GM21423 (cell line): ENCODE data around the gene MAP4K1.
A peak's percentile ranks its signal among the peaks of the same experiment; 100 is the strongest.
"Not testable (repeated sequence)": the region's sequence is repeated elsewhere in the genome, so short reads cannot be mapped to it uniquely, and the experiment has no call there.

Source experiments
- ATAC-seq: cut with Tn5 transposase; IDR thresholded peaks from one replicate; pipeline ENCODE4 v1.9.1; 2021; ENCODE audit warnings: mild to moderate bottlenecking, moderate library complexity; ENCODE audit not compliant: unreplicated experiment

The MAP4K1 gene

DNA sequence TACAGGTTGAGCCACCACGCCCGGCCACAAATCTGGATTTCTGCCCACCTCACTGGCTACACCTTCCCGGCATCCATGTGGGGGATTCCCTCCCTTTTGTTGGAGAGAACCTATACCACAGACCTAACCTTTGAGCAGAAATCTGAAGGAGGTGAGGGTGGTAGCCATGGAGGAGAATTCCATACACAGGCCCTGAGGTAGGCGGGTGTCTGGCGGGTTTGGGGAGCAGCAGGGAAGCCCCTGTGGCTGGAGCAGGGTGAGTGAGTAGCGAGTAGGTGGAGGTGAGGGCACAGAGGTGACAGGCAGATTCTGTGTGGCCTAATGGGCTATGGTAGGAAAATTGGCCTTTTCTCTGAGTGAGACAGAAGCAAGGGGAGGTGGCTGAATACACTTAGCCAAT is 11.8 kb upstream of the MAP4K1 start:
- ATAC-seq: no peak

DNA sequence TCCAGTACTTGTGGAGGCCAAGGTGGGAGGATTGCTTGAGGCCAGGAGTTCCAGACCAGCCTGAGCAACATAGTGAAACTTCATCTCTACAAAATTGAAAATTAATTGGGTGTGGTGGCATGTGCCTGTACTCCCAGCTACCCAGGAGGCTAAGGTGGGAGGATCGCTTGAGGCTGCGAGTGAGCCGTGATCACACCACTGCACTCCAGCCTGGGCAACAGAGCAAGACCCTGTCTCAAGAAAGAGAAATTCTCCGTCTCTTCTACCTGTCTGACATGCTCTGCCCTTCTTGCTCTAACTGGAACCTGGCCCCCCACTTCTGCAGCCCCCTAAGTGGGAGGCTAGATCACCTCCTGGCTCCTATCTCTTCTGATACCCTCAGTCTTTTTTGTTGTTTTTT is 8.6 kb upstream of the MAP4K1 start:
- ATAC-seq: no peak

DNA sequence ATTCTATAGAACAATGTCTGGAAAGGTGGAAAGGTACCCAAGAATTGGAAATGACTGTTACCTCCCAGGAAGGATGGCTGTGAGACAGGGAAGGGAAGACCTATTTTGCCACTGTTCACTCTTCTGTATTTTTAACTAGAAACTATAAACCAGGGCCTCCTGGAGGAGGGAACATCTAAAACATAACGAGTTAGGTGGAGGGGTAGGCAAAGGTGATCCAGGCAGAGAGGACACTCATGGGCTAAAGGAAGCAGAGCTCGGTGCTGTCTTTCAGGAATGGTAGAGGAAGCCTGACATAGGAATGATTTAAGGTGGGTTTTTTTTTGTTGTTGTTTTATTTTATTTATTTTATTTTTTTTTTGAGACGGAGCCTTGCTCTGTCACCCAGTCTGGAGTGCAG is 7.1 kb upstream of the MAP4K1 start:
- ATAC-seq: no peak

DNA sequence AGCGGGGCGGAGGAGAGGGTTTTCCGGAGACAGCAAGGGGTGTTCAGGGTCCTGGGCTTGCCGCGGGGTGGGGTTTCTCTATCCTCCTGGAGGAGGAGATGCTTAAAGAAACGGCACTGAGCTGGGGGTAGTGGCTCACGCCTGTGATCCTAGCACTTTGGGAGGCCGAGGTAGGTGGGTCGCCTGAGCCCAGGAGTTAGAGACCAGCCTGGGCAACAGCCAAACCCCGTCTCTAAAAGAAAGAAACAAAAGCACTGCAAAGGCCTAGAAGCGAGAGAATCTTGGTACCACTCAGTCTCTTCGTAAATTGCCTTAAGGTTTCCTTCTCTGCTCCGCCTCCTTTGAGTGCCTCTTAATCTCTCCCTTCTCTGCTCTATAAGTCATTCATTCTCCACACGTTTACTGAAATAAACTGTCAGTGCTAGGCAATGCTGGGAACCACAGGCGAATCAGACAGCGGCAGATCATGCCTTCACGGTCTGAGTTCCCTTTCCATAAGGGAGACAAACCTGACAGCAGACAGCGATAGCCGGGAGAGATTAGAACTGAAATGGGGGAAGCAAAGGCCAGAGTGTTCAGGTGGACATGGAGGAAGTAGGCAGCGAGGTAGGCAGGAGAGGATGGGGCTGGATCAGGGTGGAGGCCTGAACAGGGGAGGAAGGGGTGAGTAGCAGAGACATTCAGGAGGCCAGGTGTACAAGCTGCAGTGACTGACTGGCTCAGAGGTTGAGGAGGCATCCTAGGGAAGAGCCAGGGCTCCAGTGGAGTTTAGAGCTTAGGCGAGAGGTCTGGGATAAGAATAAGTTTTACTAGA is 1.8 kb upstream of the MAP4K1 start:
- no peak for ATAC-seq

DNA sequence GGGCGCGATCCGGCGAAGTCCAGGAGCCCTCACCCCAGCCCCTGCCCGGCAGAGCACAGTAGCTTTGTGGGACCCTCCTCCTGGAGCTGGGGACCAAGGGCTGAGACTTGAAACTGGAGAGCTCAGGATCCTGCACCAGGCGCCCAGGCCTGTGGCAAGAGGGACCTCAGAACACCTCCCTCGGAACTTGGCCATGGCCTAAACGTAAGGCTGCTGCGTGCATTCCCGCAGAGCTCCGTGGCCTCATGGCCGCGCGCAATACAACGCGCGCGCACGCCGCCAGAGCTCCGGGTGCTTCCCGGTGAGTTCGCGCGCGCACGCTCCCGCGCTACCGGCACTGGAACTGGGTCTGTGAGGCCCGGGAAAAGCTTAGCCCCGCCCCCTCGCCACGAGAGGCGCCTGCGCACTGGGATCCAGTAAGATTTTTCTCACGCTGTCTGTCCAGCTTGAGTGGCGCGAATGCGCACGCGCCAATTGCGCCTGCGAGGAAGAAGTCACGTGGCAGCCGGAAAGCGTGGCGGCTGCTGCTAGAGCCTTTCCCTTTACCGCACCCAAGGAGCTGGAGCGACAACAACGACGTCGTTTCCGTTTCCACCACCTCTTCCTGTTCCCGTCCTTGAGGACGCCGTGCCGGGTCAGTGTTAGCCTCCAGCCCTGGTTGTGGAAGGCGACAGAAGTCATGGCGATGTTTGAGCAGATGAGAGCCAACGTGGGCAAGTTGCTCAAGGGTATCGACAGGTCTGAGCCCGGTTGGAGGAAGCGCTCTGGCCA is 1.0 kb upstream of the MAP4K1 start, which contains the start of gene EIF3K:
TSS of gene EIF3K (plus strand) at position 599 of the 771 bp plus-strand sequence. CDS start at position 680, 81 bp downstream.
- peak; percentile 56 for ATAC-seq

DNA sequence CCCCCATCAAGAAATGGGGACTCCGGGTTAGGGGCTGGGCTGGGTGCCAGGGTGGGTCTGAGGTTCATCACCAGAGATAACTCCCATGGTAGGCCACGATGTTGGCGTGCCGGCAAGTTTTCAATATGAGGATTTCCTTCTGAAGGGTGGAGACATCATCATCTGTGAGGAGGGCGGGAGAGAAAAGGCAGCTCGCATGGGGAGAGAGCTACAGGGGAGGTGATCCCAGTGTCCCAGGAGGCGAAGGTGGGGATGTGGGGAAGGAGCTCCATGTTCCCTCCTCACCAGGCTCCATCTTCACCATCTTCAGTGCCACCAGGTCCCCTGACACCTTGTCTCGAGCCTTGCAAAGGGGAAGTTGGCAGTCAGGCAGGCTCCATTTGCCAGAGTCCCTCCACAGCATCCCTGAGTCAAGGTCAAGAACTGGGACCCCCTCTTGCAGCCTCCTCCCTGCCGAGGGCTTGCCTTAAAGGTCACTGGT is 430 bp downstream of the MAP4K1 start:
- no peak for ATAC-seq

DNA sequence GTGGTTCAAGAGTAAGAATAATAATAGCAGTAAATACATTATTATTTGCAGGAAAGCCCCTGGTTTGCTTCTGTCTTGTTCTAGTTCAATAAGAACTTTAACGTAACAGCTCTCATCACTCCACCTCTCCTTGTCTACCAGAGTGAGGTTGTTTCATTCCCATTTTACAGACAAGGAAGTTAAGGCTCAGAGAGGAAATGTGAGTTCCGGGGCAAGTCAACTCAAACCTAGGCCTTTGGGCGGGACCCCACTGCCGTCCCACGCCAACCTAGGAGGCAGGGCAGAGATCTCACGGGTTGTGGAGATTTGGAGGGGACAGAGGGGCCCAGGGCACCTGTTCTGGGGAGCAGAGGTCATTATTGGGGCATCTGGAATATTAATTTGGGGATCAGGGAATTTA is 1.5 kb downstream of the MAP4K1 start:
- ATAC-seq: no peak

DNA sequence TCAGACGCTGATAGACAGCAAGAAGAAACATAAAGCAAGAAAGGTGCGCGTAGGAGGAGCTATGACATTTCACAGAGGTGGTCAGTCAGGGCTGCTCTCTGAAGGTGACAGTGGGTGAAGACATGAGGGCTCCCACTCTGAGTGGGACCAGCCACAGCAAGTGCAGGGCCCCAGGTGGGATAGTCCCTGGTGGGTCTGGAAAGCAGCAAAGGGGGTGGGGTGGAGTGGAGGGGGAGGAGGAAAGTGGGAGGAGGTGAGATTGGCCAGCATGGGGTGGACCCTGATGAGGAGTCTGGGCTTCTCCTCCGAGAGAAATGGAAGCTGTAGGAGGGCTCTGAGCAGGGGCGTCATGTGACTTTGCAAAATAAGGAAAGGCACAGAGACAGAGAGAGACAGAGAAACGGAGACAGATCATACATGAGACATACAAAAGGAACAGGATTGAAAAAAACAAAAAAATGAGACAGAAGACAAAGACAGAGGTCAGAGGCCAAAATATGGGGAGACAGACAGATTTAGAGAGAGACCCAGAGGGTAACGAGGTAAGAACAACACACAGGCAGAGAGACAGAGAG is 2.7 kb downstream of the MAP4K1 start:
- no peak for ATAC-seq

DNA sequence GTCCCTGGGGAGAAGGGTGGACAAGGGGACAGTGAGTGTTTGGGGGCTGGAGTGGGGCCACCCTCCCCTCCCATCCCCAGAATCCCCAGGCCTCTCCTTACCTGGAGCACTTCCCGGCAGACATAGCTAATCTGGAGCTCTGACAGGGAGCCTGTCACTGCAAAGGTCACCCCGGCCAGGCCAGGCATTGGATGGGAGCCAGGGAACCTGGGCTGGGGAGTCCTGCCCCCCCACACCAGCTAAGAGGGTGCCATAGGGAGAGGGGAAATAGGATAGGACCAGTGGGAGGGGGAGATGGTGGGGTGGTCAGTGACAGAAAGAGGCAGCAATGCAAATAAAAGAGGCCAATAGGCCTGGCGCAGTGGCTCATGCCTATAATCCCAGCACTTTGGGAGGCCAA is 3.5 kb downstream of the MAP4K1 start:
- no peak for ATAC-seq

DNA sequence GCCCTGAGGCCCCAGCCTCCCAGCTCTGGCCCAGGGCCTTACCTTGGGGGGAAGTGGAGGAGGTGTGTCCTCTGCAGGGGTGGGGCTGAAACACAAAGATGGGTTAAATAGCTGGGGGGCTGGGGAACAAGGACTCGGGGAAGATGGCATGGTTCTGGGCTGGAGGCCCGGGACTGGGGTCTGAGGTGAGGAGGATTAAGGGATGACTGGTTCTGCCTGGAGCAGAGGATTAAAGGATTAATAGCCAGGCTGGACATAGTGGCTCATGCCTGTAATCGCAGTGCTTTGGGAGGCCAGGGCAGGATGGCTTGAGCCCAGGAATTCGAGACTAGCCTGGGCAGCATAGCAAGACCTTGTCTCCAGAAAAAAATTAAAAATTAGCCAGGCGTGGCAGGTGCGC is 11.6 kb downstream of the MAP4K1 start:
- no peak for ATAC-seq

DNA sequence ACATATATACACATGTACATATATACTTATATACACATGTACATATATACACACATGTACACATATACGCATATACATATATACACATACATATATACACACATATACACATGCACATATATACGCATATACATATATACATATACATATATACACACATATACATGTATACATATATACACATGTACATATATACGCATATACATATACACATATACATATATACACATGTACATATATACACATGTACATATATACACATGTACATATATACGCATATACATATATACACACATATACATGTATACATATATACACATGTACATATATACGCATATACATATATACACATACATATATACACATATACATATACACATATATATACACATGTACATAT is 14.9 kb downstream of the MAP4K1 start:
- ATAC-seq: not testable (repeated sequence)

DNA sequence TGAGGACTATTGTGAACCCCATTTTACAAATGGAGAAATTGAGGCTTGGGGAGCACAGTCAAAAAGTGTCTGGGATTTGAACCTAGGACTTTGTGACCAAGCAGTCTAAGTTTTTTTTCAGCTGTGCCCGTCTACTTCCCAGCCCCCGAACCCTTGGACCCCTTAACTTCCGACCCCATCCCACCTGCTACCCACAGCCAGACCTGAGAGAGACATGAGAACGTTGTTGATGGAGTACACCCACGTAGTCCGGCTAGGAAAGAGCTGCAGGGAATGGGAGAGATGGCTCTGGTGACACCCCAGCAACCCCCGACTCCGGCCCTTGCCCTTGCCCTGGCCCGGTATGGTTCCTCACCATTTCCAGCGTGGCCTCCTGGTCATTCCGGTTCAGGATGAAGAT is 18.0 kb downstream of the MAP4K1 start:
- no peak for ATAC-seq

DNA sequence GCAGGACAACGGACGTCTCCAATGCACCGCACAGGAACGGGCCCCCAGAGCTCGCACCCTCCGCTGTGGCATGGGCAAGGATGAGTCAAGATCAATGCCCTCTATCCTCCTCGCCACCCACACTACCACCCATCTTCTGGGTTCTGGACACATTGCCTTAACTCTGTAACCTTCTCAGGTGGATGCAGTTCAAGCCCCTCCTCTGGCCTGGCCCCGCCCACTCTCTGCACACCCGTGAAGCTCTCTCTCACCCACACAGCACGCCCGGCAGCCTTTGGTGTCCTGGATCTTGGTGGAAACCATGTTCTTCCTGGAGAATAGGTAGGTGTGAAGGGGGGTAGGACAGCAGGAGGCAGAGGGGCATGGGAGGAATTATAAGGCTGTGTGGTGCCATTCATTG is 20.7 kb downstream of the MAP4K1 start:
- ATAC-seq: no peak

DNA sequence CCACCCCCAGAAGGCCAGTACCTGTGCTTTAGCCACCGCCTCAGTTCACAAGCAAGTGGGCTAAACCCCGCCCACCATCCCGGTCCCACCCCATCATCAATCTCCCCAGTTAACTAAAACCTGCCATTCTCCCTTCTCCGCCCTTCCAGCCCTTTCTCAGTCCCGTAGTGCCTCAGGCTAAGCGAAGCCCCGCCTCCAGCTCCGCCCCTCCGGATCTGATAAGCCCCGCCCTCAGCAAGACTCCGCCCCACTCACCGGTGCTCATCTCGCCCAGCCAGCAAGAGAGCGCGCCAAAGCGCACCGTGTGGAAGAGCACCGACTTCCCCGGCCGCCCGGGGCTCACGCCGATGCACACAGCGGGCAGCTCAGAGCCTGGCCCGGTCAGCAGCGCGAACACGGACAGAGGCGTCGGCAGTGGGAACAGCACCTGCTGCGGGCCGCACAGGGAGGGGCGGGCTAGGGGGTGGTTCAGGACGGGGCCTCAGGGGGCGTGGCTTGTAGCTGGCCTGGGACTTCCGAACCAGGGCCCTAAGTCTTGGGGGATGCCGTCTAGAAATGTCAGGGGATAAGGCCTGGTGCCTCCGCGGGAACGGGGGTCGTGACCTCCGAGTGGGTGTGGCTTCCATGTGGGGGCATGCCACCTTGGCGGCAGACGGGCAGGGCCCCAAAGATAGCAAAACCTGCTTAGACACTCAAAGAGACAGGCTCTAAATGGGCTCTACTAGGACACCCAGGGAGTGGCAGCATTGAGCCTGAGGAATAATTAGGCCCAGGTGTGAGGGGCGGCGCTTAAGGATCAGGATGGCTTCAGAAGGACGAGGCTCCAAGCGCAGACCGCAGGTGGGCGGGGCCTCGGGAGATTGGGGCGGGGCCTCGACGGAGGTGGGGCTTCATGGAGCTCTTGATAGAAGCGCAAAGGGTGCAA is 21.4 kb downstream of the MAP4K1 start:
- ATAC-seq: no peak

DNA sequence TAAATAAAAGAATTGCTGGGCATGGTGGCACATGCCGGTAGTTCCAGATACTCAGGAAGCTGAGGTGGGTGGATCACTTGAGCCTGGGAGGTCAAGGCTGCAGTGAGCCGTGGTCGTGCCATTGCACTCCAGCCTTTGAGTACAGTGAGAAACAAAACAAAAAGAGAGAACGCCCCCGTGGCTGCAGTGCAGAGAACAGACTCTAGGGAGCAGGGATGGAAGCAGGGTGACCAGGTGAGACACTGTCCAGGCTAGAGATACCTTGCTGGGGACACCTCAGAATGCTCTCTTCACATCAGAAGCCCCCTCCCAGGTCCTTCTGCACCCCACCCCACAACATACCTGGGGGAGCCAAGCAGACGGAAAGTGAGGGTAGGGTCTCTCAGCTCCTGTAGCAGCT is 24.8 kb downstream of the MAP4K1 start:
- no peak for ATAC-seq

DNA sequence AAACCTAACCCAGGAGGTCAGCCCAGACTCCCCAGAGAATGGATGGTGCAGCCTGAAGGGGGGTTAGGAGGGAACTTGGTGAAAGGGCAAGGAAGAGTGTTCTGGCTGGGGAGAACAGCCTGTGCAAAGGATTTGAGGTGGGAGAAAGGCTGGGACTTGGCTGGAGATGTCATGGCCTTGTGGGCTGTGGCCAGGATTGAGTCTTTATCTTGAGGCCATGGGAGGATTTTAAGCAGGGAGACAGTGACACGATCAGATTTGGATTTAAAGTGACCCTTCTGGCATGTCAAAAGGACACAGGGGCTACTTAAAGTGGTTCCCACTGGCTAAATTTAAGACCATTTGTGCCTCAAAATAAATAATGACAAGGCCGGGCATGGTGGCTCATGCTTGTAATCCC is 29.7 kb downstream of the MAP4K1 start:
- no peak for ATAC-seq

DNA sequence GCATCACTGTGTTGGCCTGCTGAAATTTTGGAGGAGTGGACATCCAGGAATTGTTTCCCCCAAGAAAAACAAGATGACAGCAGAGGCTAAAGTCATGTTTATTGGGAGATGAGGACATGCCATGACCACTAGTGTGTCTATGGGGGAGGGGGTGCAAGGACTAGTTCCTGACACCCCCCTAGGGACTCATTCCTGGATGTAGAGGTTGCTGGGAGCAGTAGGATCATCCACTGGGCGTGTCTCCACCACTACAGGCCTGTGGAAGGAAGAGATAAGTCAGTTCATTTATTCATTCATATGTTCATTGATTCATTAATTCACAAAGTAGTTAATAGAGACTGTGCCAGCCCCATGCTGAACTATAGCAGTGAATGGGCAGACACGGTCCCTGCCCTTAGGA is 30.2 kb downstream of the MAP4K1 start:
- ATAC-seq: no peak

DNA sequence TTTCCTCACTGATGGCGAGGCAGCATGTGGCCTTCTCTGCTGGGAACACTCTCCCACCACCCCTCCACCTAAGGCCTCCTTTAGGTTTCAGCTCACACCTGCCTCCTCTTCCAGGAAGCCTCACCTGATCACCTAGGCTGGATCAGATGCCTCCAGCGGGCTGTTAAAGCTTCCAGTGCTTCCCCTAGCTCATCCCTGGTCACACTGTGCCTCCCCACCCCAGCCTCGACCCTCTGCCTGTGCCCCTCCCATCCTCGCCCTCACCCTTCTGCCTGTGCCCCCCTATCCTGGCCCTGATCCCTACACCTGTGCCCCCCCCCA is 33.8 kb downstream of the MAP4K1 start:
- ATAC-seq: no peak

DNA sequence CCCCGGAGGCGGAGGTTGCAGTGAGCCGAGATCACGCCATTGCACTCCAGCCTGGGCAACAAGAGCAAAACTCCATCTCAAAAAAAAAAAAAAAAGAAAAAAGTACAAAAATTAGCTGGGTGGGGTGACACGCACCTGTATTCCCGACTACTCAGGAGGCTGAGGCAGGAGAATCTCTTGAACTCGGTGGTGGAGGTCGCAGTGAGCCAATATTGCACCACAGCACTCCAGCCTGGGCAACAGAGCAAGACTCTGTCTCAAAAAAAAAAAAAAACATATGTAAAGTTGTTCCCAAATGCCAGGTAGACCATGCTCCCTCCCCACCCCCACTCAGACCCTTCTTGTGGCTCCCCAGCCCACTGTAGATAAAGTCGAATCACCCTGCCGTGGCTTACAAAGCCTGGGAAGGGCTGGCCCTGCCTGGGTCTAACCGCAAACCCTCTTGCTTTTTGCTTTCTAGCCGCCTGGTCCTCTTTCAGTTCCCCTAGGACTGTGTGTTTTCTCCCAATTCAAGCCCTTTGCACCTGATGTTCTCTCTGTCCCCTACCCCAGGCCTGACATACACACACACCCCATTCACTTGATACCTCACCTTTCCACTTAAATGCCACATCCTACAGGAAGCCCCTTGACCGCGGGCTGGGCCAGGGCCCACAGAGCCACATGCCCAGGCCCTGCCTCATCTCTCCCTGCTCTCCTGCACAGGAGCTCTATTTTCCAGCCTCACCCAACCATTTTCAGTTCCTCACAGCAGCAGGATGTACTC is 34.4 kb downstream of the MAP4K1 start:
- ATAC-seq: peak; percentile 66

DNA sequence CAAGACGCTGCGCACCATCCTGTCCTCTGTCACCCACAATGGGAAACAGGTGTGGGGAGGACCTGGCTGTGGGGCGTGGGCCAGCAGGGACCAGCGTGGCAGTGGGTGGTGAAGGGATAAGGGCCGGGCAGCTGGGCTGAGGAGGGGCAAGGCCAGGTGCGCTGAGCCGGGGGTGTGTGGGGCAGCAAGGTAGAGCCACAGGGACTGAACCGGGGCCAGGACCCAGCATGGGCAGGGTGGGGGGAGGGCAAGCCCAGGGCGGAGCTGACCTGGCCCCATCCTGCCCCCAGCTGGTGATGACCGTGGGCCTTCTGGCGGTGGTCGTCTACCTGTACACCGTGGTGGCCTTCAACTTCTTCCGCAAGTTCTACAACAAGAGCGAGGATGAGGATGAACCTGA is 37.7 kb downstream of the MAP4K1 start:
- no peak for ATAC-seq
